BJ (cell line): Measurements from ENCODE around the gene KRTAP10-6. TPM values are rescaled to one million over a fixed set of nuclear protein-coding genes. Genes with fewer than 3 reads are reported as not detected.

Experiments used
- CTCF ChIA-PET: fragments of 350-600 bp; formaldehyde crosslinking; extraction: SDS; loops from one replicate; lab custom pipeline; 2021; ENCODE audit warnings: antibody characterized with exemption, inconsistent platforms; lab: Yijun Ruan, JAX
- POLR2A ChIA-PET: fragments of 300-600 bp; sonication (Branson Sonifier 250); formaldehyde crosslinking; extraction: SDS; loops from one replicate; lab custom pipeline; 2021; ENCODE audit warnings: antibody characterized with exemption; lab: Charles Lee
- DNase-seq: peaks from one replicate; pipeline ENCODE4 v3.0.0-alpha.2; 2011; ENCODE audit warnings: low read depth
- H3K27me3 ChIP-seq: 2 replicates; pipeline ENCODE4 v1.6.0; 2011; ENCODE audit warnings: low read length; ENCODE audit not compliant: control insufficient read depth, insufficient read depth
- H3K36me3 ChIP-seq: 2 replicates; pipeline ENCODE4 v1.5.1; 2011; ENCODE audit warnings: low read length; ENCODE audit not compliant: control insufficient read depth, insufficient read depth
- H3K4me3 ChIP-seq: 2 replicates; pipeline ENCODE4 v1.5.1; 2011; ENCODE audit warnings: low read depth, mild to moderate bottlenecking, control low read depth, low read length
- polyA plus RNA-seq: library from polyadenylated mRNA; depleted of rRNA; stranded (reverse); fragments of >200 nt; gene quantifications from 2 replicates; pipeline ENCODE4 v1.2.3, GENCODE V29; 2011
- TF ChIP-seq, protein P1 (sequence below): IDR thresholded peaks from 2 replicates; pipeline ENCODE4 v1.5.1; 2011; ENCODE audit warnings: low read depth, mild to moderate bottlenecking, control low read depth, inconsistent platforms, low read length, moderate library complexity; ENCODE audit not compliant: insufficient read depth

The KRTAP10-6 gene
- polyA plus RNA-seq, 1 experiment, result not detected

DNA sequence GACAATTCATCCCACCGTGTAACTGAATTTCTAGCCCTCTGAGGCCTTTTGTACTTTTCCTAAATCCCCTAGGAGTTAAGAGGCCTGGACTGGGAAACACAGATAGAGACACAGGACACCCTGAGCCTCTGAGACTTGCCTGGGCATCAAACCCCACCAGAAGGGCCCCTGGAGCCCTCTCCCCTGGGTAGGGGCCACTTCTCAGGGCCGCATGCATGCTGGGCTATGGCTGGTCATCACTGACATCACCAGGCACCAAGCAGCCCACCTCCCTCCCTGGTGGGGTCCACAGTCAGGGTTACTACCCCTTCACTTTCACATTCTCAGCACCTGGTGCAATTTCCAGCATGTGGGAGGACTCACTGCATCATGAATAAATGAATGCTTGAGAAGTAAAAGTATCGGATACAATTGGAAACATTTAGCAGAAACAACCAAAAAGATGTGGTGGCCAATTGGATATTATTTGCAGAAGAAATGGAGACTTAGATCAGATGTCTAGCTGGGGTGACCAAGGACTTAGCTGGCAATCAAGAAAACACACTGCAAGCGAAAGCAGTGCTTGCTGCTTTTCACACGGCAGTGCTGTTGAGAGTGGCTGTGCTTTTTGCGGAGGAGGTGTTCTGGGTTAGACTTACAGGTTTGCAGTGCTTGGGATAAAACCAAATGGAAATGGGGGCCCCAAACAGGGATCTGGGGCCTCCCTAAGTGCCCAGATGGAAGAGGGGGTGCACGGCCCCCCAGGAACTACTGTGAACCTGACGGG is 7.1 kb upstream of the KRTAP10-6 start:
- Histone ChIP-seq H3K4me3 (no peak overlapping the region), H3K36me3 (no peaks in the 10 kb centered on the region), H3K27me3 (peaks cover 4% of the 10 kb centered on the region)
- ChIA-PET POLR2A (no interaction called here), CTCF (no interaction called here)
- TF ChIP-seq, protein P1, sequence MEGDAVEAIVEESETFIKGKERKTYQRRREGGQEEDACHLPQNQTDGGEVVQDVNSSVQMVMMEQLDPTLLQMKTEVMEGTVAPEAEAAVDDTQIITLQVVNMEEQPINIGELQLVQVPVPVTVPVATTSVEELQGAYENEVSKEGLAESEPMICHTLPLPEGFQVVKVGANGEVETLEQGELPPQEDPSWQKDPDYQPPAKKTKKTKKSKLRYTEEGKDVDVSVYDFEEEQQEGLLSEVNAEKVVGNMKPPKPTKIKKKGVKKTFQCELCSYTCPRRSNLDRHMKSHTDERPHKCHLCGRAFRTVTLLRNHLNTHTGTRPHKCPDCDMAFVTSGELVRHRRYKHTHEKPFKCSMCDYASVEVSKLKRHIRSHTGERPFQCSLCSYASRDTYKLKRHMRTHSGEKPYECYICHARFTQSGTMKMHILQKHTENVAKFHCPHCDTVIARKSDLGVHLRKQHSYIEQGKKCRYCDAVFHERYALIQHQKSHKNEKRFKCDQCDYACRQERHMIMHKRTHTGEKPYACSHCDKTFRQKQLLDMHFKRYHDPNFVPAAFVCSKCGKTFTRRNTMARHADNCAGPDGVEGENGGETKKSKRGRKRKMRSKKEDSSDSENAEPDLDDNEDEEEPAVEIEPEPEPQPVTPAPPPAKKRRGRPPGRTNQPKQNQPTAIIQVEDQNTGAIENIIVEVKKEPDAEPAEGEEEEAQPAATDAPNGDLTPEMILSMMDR, result no peak
- no peak for DNase-seq

DNA sequence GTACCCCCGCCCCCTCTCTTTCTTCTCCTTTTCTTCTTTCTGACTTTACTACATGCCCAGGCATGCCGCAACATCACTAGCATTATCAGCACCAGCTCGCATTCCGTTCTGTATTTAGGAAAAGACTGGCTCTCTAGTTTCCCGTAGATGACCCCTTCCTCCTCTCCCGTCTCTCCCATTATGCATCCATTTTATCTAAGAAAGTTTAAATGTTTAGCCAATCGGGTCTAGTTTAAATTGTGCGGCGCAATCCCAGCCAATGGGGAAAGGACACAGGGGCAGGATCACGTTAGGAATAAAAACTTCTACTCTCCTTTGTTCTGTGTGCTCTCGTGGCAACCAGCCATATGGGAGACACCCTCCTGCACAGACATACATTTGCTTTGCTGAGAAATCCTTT is 5.8 kb upstream of the KRTAP10-6 start:
- Histone ChIP-seq H3K4me3 (no peak overlapping the region), H3K27me3 (peaks cover 6% of the 10 kb centered on the region), H3K36me3 (no peaks in the 10 kb centered on the region)
- TF ChIP-seq, protein P1, result no peak
- DNase-seq, result no peak
- ChIA-PET POLR2A (no interaction called here), CTCF (no interaction called here)

DNA sequence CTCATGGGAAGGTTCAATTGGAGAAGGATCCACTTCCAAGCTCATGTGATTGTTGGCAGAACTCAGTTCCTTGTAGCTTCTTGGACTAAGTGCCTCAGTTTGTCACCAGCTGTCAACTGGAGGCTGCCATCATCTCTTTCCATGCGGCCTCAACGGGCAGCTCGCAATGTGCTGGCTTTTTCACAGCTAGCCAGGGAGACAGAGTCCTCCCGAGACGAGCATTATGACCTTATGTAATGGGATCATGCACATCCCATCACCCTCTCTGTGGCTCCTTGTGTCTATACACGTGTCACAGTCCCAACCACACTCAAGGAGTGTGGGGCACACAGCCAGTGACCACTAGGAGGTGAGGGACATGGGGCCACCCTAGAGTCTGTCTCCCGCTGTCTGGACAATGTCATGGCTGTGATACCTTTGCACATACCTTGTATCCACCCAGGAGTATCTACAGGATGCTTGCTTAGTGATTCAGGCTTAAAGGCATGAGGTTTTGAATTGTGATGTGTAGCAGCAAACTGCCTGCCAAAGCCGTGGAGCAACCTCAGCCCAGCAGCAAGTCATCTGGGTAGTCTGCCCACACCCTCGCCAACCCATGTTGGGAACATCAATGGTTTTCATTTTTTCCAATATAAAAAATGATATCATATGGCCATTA is 3.9 kb upstream of the KRTAP10-6 start:
- TF ChIP-seq, protein P1, result no peak
- ChIA-PET CTCF (no interaction called here), POLR2A (no interaction called here)
- no peak for DNase-seq
- Histone ChIP-seq H3K36me3 (no peaks in the 10 kb centered on the region), H3K27me3 (peaks cover 8% of the 10 kb centered on the region), H3K4me3 (no peak overlapping the region)

DNA sequence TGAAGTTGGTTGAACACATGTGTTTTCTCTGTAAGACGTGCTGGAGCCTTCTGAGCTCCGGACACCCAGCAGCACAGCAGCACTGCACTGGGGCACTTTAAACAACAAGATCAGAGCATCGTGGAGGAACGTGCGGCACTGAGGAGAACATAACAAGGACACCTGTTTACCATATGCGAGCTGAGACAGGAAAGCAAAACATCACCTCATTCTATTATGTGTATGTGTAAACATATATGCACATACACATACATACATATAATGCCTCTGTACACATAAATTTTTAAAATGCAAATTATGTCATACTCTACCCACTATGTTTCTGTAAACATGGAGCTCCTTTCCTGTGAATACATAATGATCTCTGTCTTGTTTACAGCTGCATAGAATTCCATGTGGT is 3.2 kb upstream of the KRTAP10-6 start:
- no peak for DNase-seq
- no peak overlapping the region for H3K4me3 ChIP-seq
- TF ChIP-seq, protein P1, result no peak
- peaks cover 8% of the 10 kb centered on the region for H3K27me3 ChIP-seq
- POLR2A ChIA-PET, result no interaction called here
- no peaks in the 10 kb centered on the region for H3K36me3 ChIP-seq
- CTCF ChIA-PET, result no interaction called here

DNA sequence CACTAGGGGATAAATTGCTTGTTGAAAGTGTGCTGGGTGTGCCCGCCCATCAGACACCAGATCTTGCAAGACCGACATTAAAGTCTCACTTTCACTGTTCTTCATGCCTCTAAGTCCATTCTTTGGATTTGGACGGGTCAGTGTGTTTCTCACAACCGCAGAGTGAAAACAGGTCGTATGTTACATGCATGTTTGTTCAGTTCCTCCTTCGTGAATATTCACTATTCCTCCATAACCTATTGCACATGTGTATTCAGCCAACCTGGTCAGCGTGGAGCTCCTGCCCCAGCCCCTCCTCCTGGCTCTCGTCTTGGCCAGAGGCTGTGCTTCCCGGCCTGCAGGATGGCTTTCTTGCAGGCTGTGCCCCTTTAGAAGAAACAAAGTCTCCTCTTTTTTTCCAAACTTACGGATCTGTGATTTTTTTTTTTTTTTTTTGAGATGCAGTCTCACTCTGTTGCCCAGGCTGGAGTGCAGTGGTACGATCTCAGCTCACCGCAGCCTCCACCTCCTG is 2.2 kb upstream of the KRTAP10-6 start:
- Histone ChIP-seq H3K4me3 (no peak overlapping the region), H3K36me3 (no peaks in the 10 kb centered on the region), H3K27me3 (peaks cover 8% of the 10 kb centered on the region)
- CTCF ChIA-PET, result no interaction called here
- DNase-seq, result no peak
- POLR2A ChIA-PET, result no interaction called here
- TF ChIP-seq, protein P1, result no peak
